ENCODE results near the gene KCNC1.

Gene KCNC1

DNA sequence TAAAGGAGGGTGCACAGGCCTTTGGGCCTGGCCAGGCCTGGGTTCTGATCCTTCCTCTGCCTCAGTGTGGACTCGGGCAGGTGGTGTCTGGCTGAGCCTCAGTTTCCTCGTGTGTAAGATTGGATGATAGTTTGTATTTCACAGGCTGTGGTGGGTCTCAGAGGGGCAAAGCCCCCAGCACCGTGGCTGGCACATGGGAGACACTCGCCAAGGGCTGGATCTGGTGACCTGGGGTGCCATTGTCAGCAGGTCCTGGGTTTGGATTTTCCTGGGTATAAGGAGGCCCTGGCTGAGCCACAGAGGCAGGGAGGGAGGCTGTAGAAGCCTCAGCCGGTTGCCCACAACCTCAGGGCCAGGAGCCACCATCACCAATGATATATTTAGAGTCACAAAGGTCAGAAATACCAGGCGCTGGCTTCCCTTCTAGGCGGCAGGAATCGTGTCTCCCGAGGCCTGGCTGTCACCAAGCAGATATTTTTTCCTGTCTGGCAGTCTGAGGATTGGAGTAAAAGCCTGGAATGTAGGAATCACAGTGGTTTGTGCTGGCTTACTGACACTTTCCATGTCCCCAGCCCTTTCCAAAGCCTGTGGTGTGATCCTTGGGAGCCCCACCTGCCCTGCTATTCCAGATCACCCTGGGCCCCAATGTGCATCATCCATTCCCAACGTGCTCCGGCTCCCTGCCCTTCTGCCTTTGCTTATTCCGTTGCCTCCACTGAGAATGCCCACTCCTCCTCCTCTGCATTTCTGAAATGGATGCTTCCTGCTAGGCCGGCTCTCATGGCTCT is 15.6 kb downstream of the KCNC1 start:
- Histone ChIP-seq H3K4me3 (ENCODE audit: low read depth in 1 of 2, low read length in 2 of 2) (no peak overlapping the region), H3K9ac (ENCODE audit: low read length) (no peak overlapping the region)

DNA sequence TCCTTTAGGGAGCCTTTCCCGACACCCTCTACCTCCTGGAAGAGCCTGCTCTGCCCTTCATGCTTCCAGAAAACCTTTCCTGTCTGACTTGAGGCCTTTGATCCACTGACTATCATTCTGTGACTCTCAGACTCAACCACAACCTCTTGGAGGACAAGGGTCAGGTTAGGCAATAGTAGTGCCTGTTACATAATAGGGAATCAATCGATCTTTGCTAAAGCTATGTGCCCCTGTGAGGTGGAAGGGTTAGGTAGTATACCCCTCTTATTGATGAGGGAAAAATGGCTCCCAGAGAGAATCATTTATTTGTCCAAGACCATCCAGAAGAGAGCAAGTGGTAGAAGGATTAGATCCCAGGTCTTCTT is 16.2 kb downstream of the KCNC1 start:
- no peaks in the 10 kb centered on the region for H3K36me3 ChIP-seq (ENCODE audit: insufficient read depth, low read length)
- no peak overlapping the region for H3K9ac ChIP-seq (ENCODE audit: low read length)
- no peaks in the 10 kb centered on the region for H3K4me1 ChIP-seq (ENCODE audit: insufficient read depth, low read length)
- no peak overlapping the region for H3K4me3 ChIP-seq (ENCODE audit: low read depth in 1 of 2, low read length in 2 of 2)
- no peak overlapping the region for H3K27ac ChIP-seq (ENCODE audit: low read depth, low read length)
- no peaks in the 10 kb centered on the region for H3K9me3 ChIP-seq (ENCODE audit: low read length)
- H3K27me3 ChIP-seq (ENCODE audit: control insufficient read depth in 1 of 2, insufficient read depth in 2 of 2, low read length in 2 of 2) = peaks cover 0 to 7% of the 10 kb centered on the region in 2 donors

More for the DNA sequence above, 15.6 kb downstream of the KCNC1 start:
- Histone ChIP-seq H3K27ac (ENCODE audit: low read depth, low read length) (no peak overlapping the region), H3K27me3 (ENCODE audit: control insufficient read depth in 1 of 2, insufficient read depth in 2 of 2, low read length in 2 of 2) (peaks cover 0 to 7% of the 10 kb centered on the region in 2 donors), H3K36me3 (ENCODE audit: insufficient read depth, low read length) (no peaks in the 10 kb centered on the region), H3K9me3 (ENCODE audit: low read length) (no peaks in the 10 kb centered on the region), H3K4me1 (ENCODE audit: insufficient read depth, low read length) (no peaks in the 10 kb centered on the region)

DNA sequence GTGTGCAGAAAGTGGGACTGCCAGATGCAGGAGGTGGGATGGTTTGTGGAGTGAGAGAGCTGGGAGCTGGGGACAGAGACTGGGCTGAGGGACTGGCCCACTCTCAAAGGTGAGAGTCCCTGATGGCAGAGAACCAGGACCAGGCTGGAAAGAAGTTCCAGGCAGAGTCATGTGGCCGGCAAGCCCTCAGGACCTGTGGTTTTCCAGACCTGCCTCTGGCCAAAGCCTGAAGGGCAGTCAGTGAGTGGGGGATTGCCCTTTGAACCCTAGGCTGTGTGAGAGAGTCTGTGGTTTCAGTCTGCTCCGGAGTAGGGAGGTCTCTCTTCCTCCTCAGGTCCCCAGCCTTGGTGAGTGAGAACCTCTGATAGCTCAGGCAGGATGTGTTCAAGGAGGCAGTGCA is 17.0 kb downstream of the KCNC1 start:
- H3K9ac ChIP-seq (ENCODE audit: low read length) = no peak overlapping the region
- H3K4me1 ChIP-seq (ENCODE audit: insufficient read depth, low read length) = no peaks in the 10 kb centered on the region
- no peaks in the 10 kb centered on the region for H3K9me3 ChIP-seq (ENCODE audit: low read length)
- H3K27me3 ChIP-seq (ENCODE audit: control insufficient read depth in 1 of 2, insufficient read depth in 2 of 2, low read length in 2 of 2) = peaks cover 0 to 7% of the 10 kb centered on the region in 2 donors
- no peaks in the 10 kb centered on the region for H3K36me3 ChIP-seq (ENCODE audit: insufficient read depth, low read length)
- H3K27ac ChIP-seq (ENCODE audit: low read depth, low read length) = no peak overlapping the region
- no peak overlapping the region for H3K4me3 ChIP-seq (ENCODE audit: low read depth in 1 of 2, low read length in 2 of 2)

DNA sequence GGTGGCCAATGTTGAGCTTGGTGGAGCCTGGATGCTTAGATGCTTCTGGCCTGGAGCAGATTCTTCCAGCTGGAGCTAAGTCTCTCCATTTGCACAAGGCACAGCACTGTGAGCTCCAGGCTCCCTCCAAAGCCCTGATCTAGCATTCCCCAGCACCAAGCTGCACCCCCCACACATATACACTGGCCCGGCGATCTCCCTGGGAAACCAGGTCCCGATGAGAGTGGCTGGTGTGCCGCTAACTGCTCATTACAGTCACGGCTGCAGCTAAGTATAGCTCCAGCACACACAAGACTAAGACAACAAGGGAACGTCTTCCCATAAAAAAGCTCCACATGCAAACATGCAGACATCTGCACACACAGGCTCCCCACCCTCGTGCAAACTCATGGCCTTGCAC is 17.6 kb downstream of the KCNC1 start:
- Histone ChIP-seq H3K36me3 (ENCODE audit: insufficient read depth, low read length) (no peaks in the 10 kb centered on the region), H3K27me3 (ENCODE audit: control insufficient read depth in 1 of 2, insufficient read depth in 2 of 2, low read length in 2 of 2) (peaks cover 0 to 7% of the 10 kb centered on the region in 2 donors), H3K4me3 (ENCODE audit: low read depth in 1 of 2, low read length in 2 of 2) (no peak overlapping the region), H3K9ac (ENCODE audit: low read length) (no peak overlapping the region), H3K9me3 (ENCODE audit: low read length) (no peaks in the 10 kb centered on the region), H3K27ac (ENCODE audit: low read depth, low read length) (no peak overlapping the region), H3K4me1 (ENCODE audit: insufficient read depth, low read length) (no peaks in the 10 kb centered on the region)

DNA sequence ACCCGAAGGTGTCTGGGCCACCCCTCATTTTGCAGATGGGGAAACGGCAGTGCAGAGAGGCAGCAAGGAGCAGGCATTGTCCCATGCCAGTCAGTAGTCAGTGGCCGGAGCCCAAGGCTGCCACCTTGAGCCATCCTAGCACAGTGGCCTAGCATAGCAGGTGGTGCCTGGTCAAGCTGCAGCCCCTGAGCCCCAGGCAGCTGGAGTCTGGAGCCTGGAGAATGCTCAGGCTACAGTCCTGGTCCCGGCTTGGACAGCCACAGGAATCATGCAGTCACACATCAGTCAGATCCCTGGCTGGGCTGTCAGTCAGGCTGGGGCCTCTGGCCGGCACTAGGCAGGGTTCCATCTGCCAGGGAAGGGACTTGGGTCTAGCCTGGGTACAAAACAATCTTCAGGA is 18.6 kb downstream of the KCNC1 start:
- Histone ChIP-seq H3K4me3 (ENCODE audit: low read depth in 1 of 2, low read length in 2 of 2) (no peak overlapping the region), H3K9ac (ENCODE audit: low read length) (no peak overlapping the region), H3K4me1 (ENCODE audit: insufficient read depth, low read length) (no peaks in the 10 kb centered on the region), H3K27ac (ENCODE audit: low read depth, low read length) (no peak overlapping the region), H3K27me3 (ENCODE audit: control insufficient read depth in 1 of 2, insufficient read depth in 2 of 2, low read length in 2 of 2) (peaks cover 0 to 3% of the 10 kb centered on the region in 2 donors), H3K9me3 (ENCODE audit: low read length) (no peaks in the 10 kb centered on the region), H3K36me3 (ENCODE audit: insufficient read depth, low read length) (no peaks in the 10 kb centered on the region)

DNA sequence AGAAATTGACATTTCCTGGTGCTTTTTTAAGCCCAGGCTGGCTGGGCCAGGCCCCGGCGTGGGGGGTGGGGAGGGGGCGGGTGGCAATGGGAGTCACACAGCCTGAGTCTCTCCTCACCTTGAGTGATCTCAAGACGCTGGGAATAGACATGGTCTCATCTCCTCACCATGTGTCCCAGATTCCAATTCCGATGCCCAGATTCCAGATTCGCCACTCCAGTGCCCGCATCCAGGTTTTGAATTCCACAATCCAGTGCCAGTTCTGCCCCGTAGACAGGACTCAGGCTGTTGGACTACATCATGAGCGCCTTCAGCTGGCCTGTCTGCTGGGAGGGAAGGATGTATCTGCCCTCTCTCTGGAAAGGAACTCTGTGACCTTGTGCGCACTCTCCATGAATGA is 19.1 kb downstream of the KCNC1 start:
- Histone ChIP-seq H3K27ac (ENCODE audit: low read depth, low read length) (no peak overlapping the region), H3K4me1 (ENCODE audit: insufficient read depth, low read length) (no peaks in the 10 kb centered on the region), H3K36me3 (ENCODE audit: insufficient read depth, low read length) (no peaks in the 10 kb centered on the region), H3K27me3 (ENCODE audit: control insufficient read depth in 1 of 2, insufficient read depth in 2 of 2, low read length in 2 of 2) (peaks cover 0 to 3% of the 10 kb centered on the region in 2 donors), H3K4me3 (ENCODE audit: low read depth in 1 of 2, low read length in 2 of 2) (no peak overlapping the region), H3K9ac (ENCODE audit: low read length) (no peak overlapping the region), H3K9me3 (ENCODE audit: low read length) (no peaks in the 10 kb centered on the region)

DNA sequence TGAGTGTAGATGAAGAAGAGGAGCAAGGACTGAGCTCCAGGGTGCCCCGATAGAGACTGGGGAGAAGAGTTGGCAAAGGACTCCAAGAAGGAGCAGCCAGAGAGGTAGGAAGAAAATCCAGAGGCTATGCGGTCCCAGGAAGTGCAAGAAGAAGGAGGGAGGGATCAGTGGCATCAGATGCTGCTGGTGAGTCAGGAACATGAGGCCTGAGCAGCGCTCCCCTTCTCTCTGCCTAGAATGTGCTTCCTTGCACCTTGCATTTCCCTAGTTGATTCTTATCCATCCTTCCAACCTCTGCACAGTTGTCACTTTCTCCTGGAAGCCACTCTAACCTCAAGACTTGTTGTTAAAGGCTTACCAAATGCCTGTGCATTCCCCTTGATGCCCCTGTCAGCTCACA is 21.3 kb downstream of the KCNC1 start:
- Histone ChIP-seq H3K9ac (ENCODE audit: low read length) (no peak overlapping the region), H3K27ac (ENCODE audit: low read depth, low read length) (no peak overlapping the region), H3K4me1 (ENCODE audit: insufficient read depth, low read length) (no peaks in the 10 kb centered on the region), H3K36me3 (ENCODE audit: insufficient read depth, low read length) (no peaks in the 10 kb centered on the region), H3K4me3 (ENCODE audit: low read depth in 1 of 2, low read length in 2 of 2) (no peak overlapping the region), H3K27me3 (ENCODE audit: control insufficient read depth in 1 of 2, insufficient read depth in 2 of 2, low read length in 2 of 2) (peaks cover 0 to 3% of the 10 kb centered on the region in 2 donors), H3K9me3 (ENCODE audit: low read length) (no peaks in the 10 kb centered on the region)

DNA sequence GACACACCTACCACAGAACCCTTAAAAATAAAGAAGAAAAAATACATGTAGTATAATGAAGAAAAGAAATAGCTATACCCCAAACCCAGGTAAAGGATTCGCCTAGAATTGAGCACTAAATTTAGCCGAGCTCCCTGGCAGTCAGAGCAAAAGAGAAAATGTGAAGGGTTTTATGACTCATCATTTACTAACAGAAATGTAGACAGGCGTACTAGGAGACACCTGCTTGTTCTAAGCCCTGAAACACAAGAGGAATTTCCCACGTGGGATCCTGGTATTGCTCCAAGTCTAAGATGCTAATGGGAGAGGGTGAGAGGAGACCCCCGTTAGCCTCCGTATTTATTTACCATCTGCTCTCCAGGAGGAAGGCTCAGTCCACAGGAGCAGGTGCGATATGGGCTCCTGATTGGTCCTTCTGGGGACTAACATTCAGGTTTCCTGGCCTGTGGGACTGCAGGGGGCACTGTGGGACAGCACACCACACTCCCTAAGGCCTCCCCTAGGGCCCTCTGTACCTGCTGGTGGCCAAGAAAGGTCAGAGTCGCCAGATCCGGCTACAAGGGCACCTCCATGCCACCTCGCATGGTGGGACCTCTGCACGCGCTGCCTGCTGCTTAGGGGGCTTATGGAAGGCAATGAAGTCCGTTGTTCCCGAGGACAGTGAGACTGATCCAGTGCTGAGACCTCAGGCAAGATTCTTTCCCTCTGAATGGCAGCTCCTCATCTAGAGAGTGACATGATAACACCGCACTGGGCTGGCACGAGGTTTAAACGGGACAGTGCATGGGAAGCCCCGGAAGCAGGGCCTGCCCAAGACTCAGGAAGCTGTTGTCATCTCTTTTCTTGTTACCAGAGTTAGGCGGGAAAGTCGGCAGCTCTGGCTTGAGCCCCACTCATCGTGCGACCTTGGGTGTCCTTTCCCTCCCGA is 25.8 kb downstream of the KCNC1 start:
- H3K27me3 ChIP-seq (ENCODE audit: control insufficient read depth in 1 of 2, insufficient read depth in 2 of 2, low read length in 2 of 2) = no peaks in the 10 kb centered on the region
- H3K4me1 ChIP-seq (ENCODE audit: insufficient read depth, low read length) = no peaks in the 10 kb centered on the region
- no peaks in the 10 kb centered on the region for H3K9me3 ChIP-seq (ENCODE audit: low read length)
- no peak overlapping the region for H3K4me3 ChIP-seq (ENCODE audit: low read depth in 1 of 2, low read length in 2 of 2)
- H3K36me3 ChIP-seq (ENCODE audit: insufficient read depth, low read length) = no peaks in the 10 kb centered on the region
- H3K27ac ChIP-seq (ENCODE audit: low read depth, low read length) = no peak overlapping the region
- no peak overlapping the region for H3K9ac ChIP-seq (ENCODE audit: low read length)

DNA sequence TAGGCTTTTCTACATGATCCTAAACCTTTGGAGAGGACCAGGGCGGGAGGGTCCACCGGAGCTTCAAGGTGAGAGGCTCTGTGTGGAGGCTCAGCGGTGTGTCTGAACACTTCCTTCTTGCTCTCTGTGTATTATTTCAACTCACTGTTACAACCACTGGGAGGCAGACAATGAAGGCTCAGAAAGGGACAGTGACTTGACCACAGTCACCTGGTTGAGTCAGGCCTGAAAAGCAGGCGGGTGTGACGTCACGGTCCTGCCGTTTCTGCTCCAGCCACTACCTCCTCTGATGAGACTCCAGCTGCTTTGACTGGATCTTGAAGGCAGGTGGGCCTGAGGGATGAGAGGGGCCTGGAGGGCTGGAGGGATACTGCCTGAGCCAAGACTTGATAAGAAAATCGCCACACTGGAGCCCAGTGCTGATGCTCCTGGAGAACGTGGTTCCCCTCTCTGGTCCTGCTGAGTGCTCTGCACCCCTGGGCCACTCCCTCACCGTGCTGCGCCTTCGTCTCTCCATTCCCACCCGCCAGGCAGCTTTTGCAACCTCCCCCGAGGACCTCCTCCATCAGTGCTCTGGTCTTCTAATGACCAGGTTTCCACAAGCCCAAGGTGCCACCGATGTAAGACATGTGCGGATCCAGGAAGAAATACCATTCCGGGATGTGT is 27.9 kb downstream of the KCNC1 start:
- no peak overlapping the region for H3K4me3 ChIP-seq (ENCODE audit: low read depth in 1 of 2, low read length in 2 of 2)
- no peak overlapping the region for H3K27ac ChIP-seq (ENCODE audit: low read depth, low read length)
- H3K4me1 ChIP-seq (ENCODE audit: insufficient read depth, low read length) = no peaks in the 10 kb centered on the region
- no peaks in the 10 kb centered on the region for H3K36me3 ChIP-seq (ENCODE audit: insufficient read depth, low read length)
- no peaks in the 10 kb centered on the region for H3K27me3 ChIP-seq (ENCODE audit: control insufficient read depth in 1 of 2, insufficient read depth in 2 of 2, low read length in 2 of 2)
- no peaks in the 10 kb centered on the region for H3K9me3 ChIP-seq (ENCODE audit: low read length)
- H3K9ac ChIP-seq (ENCODE audit: low read length) = no peak overlapping the region

DNA sequence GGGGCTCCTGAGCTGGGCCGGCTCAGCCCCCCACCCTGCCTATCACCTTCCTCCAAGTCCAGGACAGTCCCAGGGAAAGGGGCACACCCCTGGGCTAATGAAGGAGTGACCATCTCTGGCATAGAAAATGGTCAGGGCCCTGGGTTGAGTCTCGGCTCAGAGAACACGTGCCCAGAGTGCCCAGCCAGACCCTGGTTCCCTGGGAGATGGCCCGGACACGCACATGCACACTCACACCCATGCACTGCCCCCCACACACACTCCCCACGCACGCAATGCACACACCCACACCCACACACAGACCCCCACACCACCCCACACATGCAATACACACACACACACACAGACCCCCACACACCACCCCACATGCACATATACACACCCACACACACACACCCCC is 28.7 kb downstream of the KCNC1 start:
- Histone ChIP-seq H3K4me1 (ENCODE audit: insufficient read depth, low read length) (no peaks in the 10 kb centered on the region), H3K4me3 (ENCODE audit: low read depth in 1 of 2, low read length in 2 of 2) (no peak overlapping the region), H3K9me3 (ENCODE audit: low read length) (no peaks in the 10 kb centered on the region), H3K36me3 (ENCODE audit: insufficient read depth, low read length) (no peaks in the 10 kb centered on the region), H3K27me3 (ENCODE audit: control insufficient read depth in 1 of 2, insufficient read depth in 2 of 2, low read length in 2 of 2) (no peaks in the 10 kb centered on the region), H3K27ac (ENCODE audit: low read depth, low read length) (no peak overlapping the region), H3K9ac (ENCODE audit: low read length) (no peak overlapping the region)

DNA sequence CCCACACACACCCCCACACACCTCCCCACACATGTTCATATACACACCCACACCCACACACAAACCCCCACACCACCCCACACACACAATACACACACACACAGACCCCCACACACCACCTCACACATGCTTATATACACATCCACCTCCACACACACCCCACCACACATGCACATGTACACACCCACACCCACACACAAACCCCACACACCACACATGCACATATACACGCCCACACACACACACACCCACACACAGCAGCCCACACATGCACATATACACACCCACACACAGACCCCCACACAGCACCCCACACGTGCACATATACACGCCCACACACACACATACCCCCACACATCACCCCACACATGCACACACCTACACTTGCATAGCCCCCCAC is 29.1 kb downstream of the KCNC1 start:
- H3K4me1 ChIP-seq (ENCODE audit: insufficient read depth, low read length) = no peaks in the 10 kb centered on the region
- no peaks in the 10 kb centered on the region for H3K36me3 ChIP-seq (ENCODE audit: insufficient read depth, low read length)
- H3K27ac ChIP-seq (ENCODE audit: low read depth, low read length) = no peak overlapping the region

More for the DNA sequence above, 29.1 kb downstream of the KCNC1 start:
- Histone ChIP-seq H3K9me3 (ENCODE audit: low read length) (no peaks in the 10 kb centered on the region), H3K9ac (ENCODE audit: low read length) (no peak overlapping the region), H3K27me3 (ENCODE audit: control insufficient read depth in 1 of 2, insufficient read depth in 2 of 2, low read length in 2 of 2) (no peaks in the 10 kb centered on the region), H3K4me3 (ENCODE audit: low read depth in 1 of 2, low read length in 2 of 2) (no peak overlapping the region)
